Subcutaneous adipose tissue (tissue), 4 donors: Measurements from ENCODE around the gene IGSF21. TPM values are rescaled to one million over a fixed set of nuclear protein-coding genes. Genes with fewer than 3 reads are reported as not detected.

ENCODE experiments used
- CTCF ChIP-seq: fragments of 450-650 bp; IDR thresholded peaks from one replicate; pipeline ENCODE4 v1.5.1; 2016; ENCODE audit warnings: low read depth, mild to moderate bottlenecking, control low read depth, antibody characterized with exemption, moderate library complexity
- total RNA-seq, 4 donors: library from RNA; depleted of rRNA; stranded (reverse); fragments of >200 nt; gene quantifications; one replicate each; pipeline ENCODE4 v1.1.0, GENCODE V29; 2016

The IGSF21 gene
- total RNA-seq, 4 donors from 2014 or later = 0.98 to 12.6 (median 4.4) TPM; not detected in 1

- TF ChIP-seq CTCF = no peak
Measured at GRCh38 chr1:18412882-18413353, 305.3 kb downstream of the IGSF21 start.

- TF ChIP-seq CTCF = no peak
Measured at GRCh38 chr1:18413541-18414305, 306.1 kb downstream of the IGSF21 start.

GRCh38 chr1:18414321-18414720, 306.7 kb downstream of the IGSF21 start:
- TF ChIP-seq CTCF = no peak

- TF ChIP-seq CTCF = no peak
Measured at GRCh38 chr1:18414872-18415447, 307.4 kb downstream of the IGSF21 start.

GRCh38 chr1:18415448-18416027, 307.9 kb downstream of the IGSF21 start:
- no peak for TF ChIP-seq CTCF

GRCh38 chr1:18417316-18418269, 310.0 kb downstream of the IGSF21 start:
- TF ChIP-seq CTCF = no peak
